ENCODE results near the gene C2orf69.

C2orf69 gene

GRCh38 chr2:199896617-199897016 is 14.5 kb upstream of the C2orf69 start:
- no peaks in the 10 kb centered on the region for H3K79me2 ChIP-seq (ENCODE audit: low read length)
- H3K27ac ChIP-seq (ENCODE audit: low read length) = no peak overlapping the region
- H3K4me3 ChIP-seq (ENCODE audit: low read length) = no peak overlapping the region
- no peak overlapping the region for H3K9ac ChIP-seq (ENCODE audit: low read length)
- H3K4me1 ChIP-seq (ENCODE audit: low read length) = no peaks in the 10 kb centered on the region
- H2AFZ ChIP-seq (ENCODE audit: low read depth, low read length) = no peak overlapping the region
- no peak overlapping the region for H3K4me2 ChIP-seq (ENCODE audit: low read length)
- no peaks in the 10 kb centered on the region for H3K9me3 ChIP-seq (ENCODE audit: insufficient read depth, low read length)
- H3K27me3 ChIP-seq (ENCODE audit: low read depth, low read length) = no peaks in the 10 kb centered on the region
- TF ChIP-seq, protein P1, sequence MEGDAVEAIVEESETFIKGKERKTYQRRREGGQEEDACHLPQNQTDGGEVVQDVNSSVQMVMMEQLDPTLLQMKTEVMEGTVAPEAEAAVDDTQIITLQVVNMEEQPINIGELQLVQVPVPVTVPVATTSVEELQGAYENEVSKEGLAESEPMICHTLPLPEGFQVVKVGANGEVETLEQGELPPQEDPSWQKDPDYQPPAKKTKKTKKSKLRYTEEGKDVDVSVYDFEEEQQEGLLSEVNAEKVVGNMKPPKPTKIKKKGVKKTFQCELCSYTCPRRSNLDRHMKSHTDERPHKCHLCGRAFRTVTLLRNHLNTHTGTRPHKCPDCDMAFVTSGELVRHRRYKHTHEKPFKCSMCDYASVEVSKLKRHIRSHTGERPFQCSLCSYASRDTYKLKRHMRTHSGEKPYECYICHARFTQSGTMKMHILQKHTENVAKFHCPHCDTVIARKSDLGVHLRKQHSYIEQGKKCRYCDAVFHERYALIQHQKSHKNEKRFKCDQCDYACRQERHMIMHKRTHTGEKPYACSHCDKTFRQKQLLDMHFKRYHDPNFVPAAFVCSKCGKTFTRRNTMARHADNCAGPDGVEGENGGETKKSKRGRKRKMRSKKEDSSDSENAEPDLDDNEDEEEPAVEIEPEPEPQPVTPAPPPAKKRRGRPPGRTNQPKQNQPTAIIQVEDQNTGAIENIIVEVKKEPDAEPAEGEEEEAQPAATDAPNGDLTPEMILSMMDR (IDR thresholded peaks at IDR 0.05; ENCODE audit: low read depth, low read length) = no peak
- no peak for TF ChIP-seq EZH2phosphoT487 (IDR thresholded peaks at IDR 0.05; ENCODE audit: low read depth)
- H4K20me1 ChIP-seq (ENCODE audit: insufficient read depth, low read length) = no peaks in the 10 kb centered on the region
- no peaks in the 10 kb centered on the region for H3K36me3 ChIP-seq (replicated peaks; ENCODE audit: low read depth, low read length)

GRCh38 chr2:199901942-199902341 is 9.2 kb upstream of the C2orf69 start:
- H3K4me2 ChIP-seq (ENCODE audit: low read length) = no peak overlapping the region
- no peak overlapping the region for H3K9ac ChIP-seq (ENCODE audit: low read length)
- no peaks in the 10 kb centered on the region for H3K79me2 ChIP-seq (ENCODE audit: low read length)
- no peaks in the 10 kb centered on the region for H3K9me3 ChIP-seq (ENCODE audit: insufficient read depth, low read length)
- no peak overlapping the region for H3K4me3 ChIP-seq (ENCODE audit: low read length)
- TF ChIP-seq EZH2phosphoT487 (IDR thresholded peaks at IDR 0.05; ENCODE audit: low read depth) = no peak
- TF ChIP-seq, protein P1 (IDR thresholded peaks at IDR 0.05; ENCODE audit: low read depth, low read length) = no peak
- H3K36me3 ChIP-seq (replicated peaks; ENCODE audit: low read depth, low read length) = no peaks in the 10 kb centered on the region
- H2AFZ ChIP-seq (ENCODE audit: low read depth, low read length) = no peak overlapping the region
- no peak overlapping the region for H3K27ac ChIP-seq (ENCODE audit: low read length)
- peaks cover 2% of the 10 kb centered on the region for H3K4me1 ChIP-seq (ENCODE audit: low read length)
- no peaks in the 10 kb centered on the region for H4K20me1 ChIP-seq (ENCODE audit: insufficient read depth, low read length)
- no peaks in the 10 kb centered on the region for H3K27me3 ChIP-seq (ENCODE audit: low read depth, low read length)

- Histone ChIP-seq H3K9me3 (ENCODE audit: insufficient read depth, low read length) (no peaks in the 10 kb centered on the region), H3K79me2 (ENCODE audit: low read length) (no peaks in the 10 kb centered on the region), H3K4me3 (ENCODE audit: low read length) (no peak overlapping the region), H3K4me1 (ENCODE audit: low read length) (peaks cover 9% of the 10 kb centered on the region), H2AFZ (ENCODE audit: low read depth, low read length) (no peak overlapping the region), H3K4me2 (ENCODE audit: low read length) (no peak overlapping the region), H3K27me3 (ENCODE audit: low read depth, low read length) (no peaks in the 10 kb centered on the region), H3K9ac (ENCODE audit: low read length) (no peak overlapping the region), H3K36me3 (replicated peaks; ENCODE audit: low read depth, low read length) (no peaks in the 10 kb centered on the region), H3K27ac (ENCODE audit: low read length) (no peak overlapping the region), H4K20me1 (ENCODE audit: insufficient read depth, low read length) (no peaks in the 10 kb centered on the region)
- TF ChIP-seq EZH2phosphoT487 (IDR thresholded peaks at IDR 0.05; ENCODE audit: low read depth) = no peak
Measured at GRCh38 chr2:199902486-199903110, 8.5 kb upstream of the C2orf69 start.

DNA sequence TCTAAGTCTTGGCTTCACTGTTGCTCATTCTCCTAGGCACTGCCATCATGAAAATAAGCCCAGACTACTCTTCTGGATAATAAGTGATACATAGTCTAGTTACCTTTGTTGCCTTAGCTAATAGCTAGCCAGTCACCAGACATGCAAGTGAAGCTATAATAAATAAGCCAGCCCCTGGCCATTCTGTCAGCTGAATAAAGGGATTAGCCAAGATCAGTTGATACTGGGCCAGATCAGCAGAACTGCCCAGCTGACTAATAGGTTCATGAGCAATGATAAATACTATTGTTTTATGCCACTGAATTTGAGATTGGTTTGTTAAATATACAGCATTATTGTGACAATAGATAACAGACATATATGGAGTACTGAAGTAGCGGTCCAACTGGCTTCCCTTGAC is 8.0 kb upstream of the C2orf69 start:
- H3K4me3 ChIP-seq (ENCODE audit: low read length) = no peak overlapping the region
- TF ChIP-seq, protein P1 (IDR thresholded peaks at IDR 0.05; ENCODE audit: low read depth, low read length) = no peak
- TF ChIP-seq EZH2phosphoT487 (IDR thresholded peaks at IDR 0.05; ENCODE audit: low read depth) = no peak
- no peaks in the 10 kb centered on the region for H3K9me3 ChIP-seq (ENCODE audit: insufficient read depth, low read length)
- no peak overlapping the region for H2AFZ ChIP-seq (ENCODE audit: low read depth, low read length)
- no peaks in the 10 kb centered on the region for H3K36me3 ChIP-seq (replicated peaks; ENCODE audit: low read depth, low read length)
- H4K20me1 ChIP-seq (ENCODE audit: insufficient read depth, low read length) = no peaks in the 10 kb centered on the region
- H3K27ac ChIP-seq (ENCODE audit: low read length) = no peak overlapping the region
- H3K27me3 ChIP-seq (ENCODE audit: low read depth, low read length) = no peaks in the 10 kb centered on the region
- H3K4me2 ChIP-seq (ENCODE audit: low read length) = no peak overlapping the region
- H3K9ac ChIP-seq (ENCODE audit: low read length) = no peak overlapping the region
- peaks cover 10% of the 10 kb centered on the region for H3K4me1 ChIP-seq (ENCODE audit: low read length)
- no peaks in the 10 kb centered on the region for H3K79me2 ChIP-seq (ENCODE audit: low read length)
